K562 (cell line): ENCODE measurements around the gene PCDHA5. TPM values are rescaled to one million over a fixed set of nuclear protein-coding genes. Genes with fewer than 3 reads are reported as not detected.

Experiments
- ATAC-seq: fragments of 200-7000 bp; cut with Tn5 transposase; 3 replicates; pipeline ENCODE4 v1.9.1; 2020; ENCODE audit warnings: moderate library complexity
- BruUV-seq: library from RNA; stranded (reverse); fragments of 400-500 nt; replicated peaks from 2 replicates; lab custom pipeline; 2021; lab: Mats Ljungman, UMichigan
- CTCF ChIA-PET: fragments of 300-600 bp; formaldehyde crosslinking; extraction: SDS; loops from one replicate; lab custom pipeline; 2021; ENCODE audit warnings: low intra/inter-chr PET ratio; lab: Yijun Ruan, JAX
- POLR2A ChIA-PET: fragments of 300-600, 350-650 bp; sonication (Branson Sonifier 250); formaldehyde crosslinking; extraction: SDS; loops from one replicate; lab custom pipeline; 2021; ENCODE audit warnings: antibody characterized with exemption, inconsistent platforms; lab: Yijun Ruan, JAX
- DNase-seq, 4 experiments: peaks; one replicate each; pipeline versions ENCODE4 v3.0.0 to v3.0.0-alpha.2; 2011 to 2018; ENCODE audit warnings: low spot score in 3 of 4, mixed read lengths in 3 of 4; ENCODE audit errors: extremely low read depth in 1 of 4
- FAIRE-seq: peaks from 2 replicates; lab custom pipeline; 2011; peaks lifted over from hg19 to GRCh38; lab: Jason Lieb, UNC
- H2AFZ ChIP-seq: 2 replicates; pipeline ENCODE4 v1.6.0; 2011; ENCODE audit warnings: low read depth, low read length, control low read depth, inconsistent platforms
- H3K27ac ChIP-seq: fragments of 200-600 bp; 3 replicates; pipeline ENCODE4 v1.8.0; 2011; ENCODE audit warnings: low read depth, mild to moderate bottlenecking, control low read depth, inconsistent platforms, low read length, moderate library complexity, mixed read lengths; ENCODE audit errors: extremely low read depth
- H3K27me3 ChIP-seq, 2 experiments: fragments of 300-600 bp in 1 of 2; 2 replicates in 1 of 2; 3 replicates in 1 of 2; pipeline versions ENCODE4 v1.6.0 to v1.8.0; 2011; ENCODE audit warnings: inconsistent platforms in 2 of 2, low read length in 2 of 2, mild to moderate bottlenecking in 1 of 2, mixed read lengths in 1 of 2, moderate library complexity in 1 of 2; ENCODE audit not compliant: control insufficient read depth in 2 of 2, insufficient read depth in 2 of 2
- H3K36me3 ChIP-seq: fragments of 300-600 bp; 3 replicates; pipeline ENCODE4 v1.8.0; 2011; ENCODE audit warnings: mild to moderate bottlenecking, low read length, inconsistent platforms; ENCODE audit not compliant: control insufficient read depth, insufficient read depth
- H3K4me1 ChIP-seq, 2 experiments: fragments of 200-600 bp in 1 of 2; replicated peaks in 1 of 2; 2 replicates in 1 of 2; 3 replicates in 1 of 2; pipeline versions ENCODE4 v1.5.1 to v1.8.0; 2011; ENCODE audit warnings: inconsistent platforms in 2 of 2, low read length in 2 of 2, mild to moderate bottlenecking in 1 of 2, mixed read lengths in 1 of 2, moderate library complexity in 1 of 2; ENCODE audit not compliant: control insufficient read depth in 2 of 2, insufficient read depth in 2 of 2
- H3K4me2 ChIP-seq: 2 replicates; pipeline ENCODE4 v1.6.1; 2011; ENCODE audit warnings: low read length, control low read depth, inconsistent platforms, mixed read lengths; ENCODE audit not compliant: insufficient read depth
- H3K4me3 ChIP-seq: fragments of 200-600 bp; sonication (generic), shearing (Covaris generic); 2 replicates; pipeline ENCODE4 v1.5.1; 2016; ENCODE audit warnings: control low read depth, inconsistent platforms
- H3K79me2 ChIP-seq: fragments of 200-600 bp; 3 replicates; pipeline ENCODE4 v1.8.0; 2011; ENCODE audit warnings: low read length, inconsistent platforms; ENCODE audit not compliant: control insufficient read depth, insufficient read depth
- H3K9ac ChIP-seq, 2 experiments: 2 replicates each; pipeline versions ENCODE4 v1.6.0 to v1.6.1; 2011; ENCODE audit warnings: low read depth in 2 of 2, low read length in 2 of 2, control low read depth in 1 of 2, inconsistent platforms in 1 of 2, mild to moderate bottlenecking in 1 of 2, mixed read lengths in 1 of 2; ENCODE audit not compliant: insufficient read depth in 1 of 2
- H3K9me1 ChIP-seq: one replicate; pipeline ENCODE4 v1.6.0; 2011; ENCODE audit warnings: inconsistent platforms, mild to moderate bottlenecking, low read length, moderate library complexity; ENCODE audit not compliant: control insufficient read depth, insufficient read depth
- H3K9me3 ChIP-seq: replicated peaks from 2 replicates; pipeline ENCODE4 v1.5.1; 2011; ENCODE audit warnings: low read depth, low read length, inconsistent platforms; ENCODE audit not compliant: control insufficient read depth, insufficient read depth
- H4K20me1 ChIP-seq: replicated peaks from 2 replicates; pipeline ENCODE4 v1.6.1; 2011; ENCODE audit warnings: low read length, inconsistent platforms, mixed read lengths; ENCODE audit not compliant: control insufficient read depth, insufficient read depth
- CREB1 ChIP-seq, 2 experiments: sonication (generic) in 1 of 2; formaldehyde crosslinking in 1 of 2; IDR thresholded peaks; 2 replicates each; pipeline versions ENCODE4 v1.6.1 to v1.8.0; 2012 to 2022; ENCODE audit warnings: inconsistent platforms in 1 of 2, mild to moderate bottlenecking in 1 of 2, missing genetic modification reagents in 1 of 2, moderate library complexity in 1 of 2
- ELF1 ChIP-seq: fragments of 200-800 bp; sonication (Bioruptor generic); IDR thresholded peaks from 2 replicates; pipeline ENCODE4 v1.6.1; 2016; ENCODE audit warnings: missing genetic modification characterization, missing compliant biosample characterization
- HDAC2 ChIP-seq: fragments of 450-650 bp; IDR thresholded peaks from 2 replicates; pipeline ENCODE4 v1.6.1; 2016; ENCODE audit warnings: mild to moderate bottlenecking
- ZNF766 ChIP-seq: fragments of 200-800 bp; sonication (Bioruptor generic); conservative IDR thresholded peaks from 2 replicates; pipeline ENCODE4 v1.6.1; 2016; ENCODE audit warnings: missing genetic modification characterization, missing compliant biosample characterization
- WGBS: fragments of 100-300 bp; shearing (Covaris generic); methylation state at CpG from one replicate; pipeline ENCODE4 v1.1.6; 2016; ENCODE audit warnings: low coverage, mixed read lengths; ENCODE audit not compliant: insufficient coverage; ENCODE audit errors: missing lambda C conversion rate; 5-methylcytosine and 5-hydroxymethylcytosine counted together
- in situ Hi-C: fragments of 300-500 bp; cut with MboI; formaldehyde crosslinking; loops from 4 replicates; pipeline ENCODE4 v1.15.0; 2018; ENCODE audit warnings: inconsistent platforms, mixed read lengths
- intact Hi-C: fragments of 100-400 bp; cut with micrococcal nuclease; formaldehyde crosslinking; loops from 2 replicates; pipeline ENCODE4 v1.14.2; 2022
- polyA plus RNA-seq, 8 experiments: library from polyadenylated mRNA; depleted of rRNA in 4 of 8; stranded (reverse) in 5 of 8; unstranded in 3 of 8; fragments of >200 nt; fragmentation: Nextera tagmentation in 2 of 8; fragmentation: Illumina TruSeq in 1 of 8; extraction: Ambion mirVana in 2 of 8; extraction: Trizol in 1 of 8; gene quantifications; 2 replicates each; pipeline versions ENCODE4 v1.2.1 to v1.2.3, GENCODE V29; 2011 to 2014; ENCODE audit warnings: inconsistent platforms in 1 of 8, missing spikeins in 1 of 8
- total RNA-seq, 7 experiments: library from RNA; depleted of rRNA in 6 of 7; stranded (reverse); fragments of >200 nt in 6 of 7; fragmentation: Illumina TruSeq in 2 of 7; extraction: Trizol in 2 of 7; gene quantifications; 2 replicates each; pipeline versions ENCODE4 v1.2.1 to v1.2.3, GENCODE V29; 2011 to 2021; ENCODE audit warnings: low replicate concordance in 1 of 7
- TF ChIP-seq, protein P1 (sequence below): fragments of 250-450 bp; sonication (Bioruptor Pico); IDR thresholded peaks from 2 replicates; pipeline ENCODE4 v1.5.0; 2021; ENCODE audit warnings: mild to moderate bottlenecking, moderate library complexity
- TF ChIP-seq, protein P2 (sequence below): sonication (generic); formaldehyde crosslinking; IDR thresholded peaks from 2 replicates; pipeline ENCODE4 v1.8.1; 2023; ENCODE audit warnings: mild to moderate bottlenecking, missing genetic modification reagents

The PCDHA5 gene
- total and polyA plus RNA-seq, 9 of the 15 experiments (the other 6 are each of a cell fraction or from before 2014, with no cell fraction given) = not detected

DNA sequence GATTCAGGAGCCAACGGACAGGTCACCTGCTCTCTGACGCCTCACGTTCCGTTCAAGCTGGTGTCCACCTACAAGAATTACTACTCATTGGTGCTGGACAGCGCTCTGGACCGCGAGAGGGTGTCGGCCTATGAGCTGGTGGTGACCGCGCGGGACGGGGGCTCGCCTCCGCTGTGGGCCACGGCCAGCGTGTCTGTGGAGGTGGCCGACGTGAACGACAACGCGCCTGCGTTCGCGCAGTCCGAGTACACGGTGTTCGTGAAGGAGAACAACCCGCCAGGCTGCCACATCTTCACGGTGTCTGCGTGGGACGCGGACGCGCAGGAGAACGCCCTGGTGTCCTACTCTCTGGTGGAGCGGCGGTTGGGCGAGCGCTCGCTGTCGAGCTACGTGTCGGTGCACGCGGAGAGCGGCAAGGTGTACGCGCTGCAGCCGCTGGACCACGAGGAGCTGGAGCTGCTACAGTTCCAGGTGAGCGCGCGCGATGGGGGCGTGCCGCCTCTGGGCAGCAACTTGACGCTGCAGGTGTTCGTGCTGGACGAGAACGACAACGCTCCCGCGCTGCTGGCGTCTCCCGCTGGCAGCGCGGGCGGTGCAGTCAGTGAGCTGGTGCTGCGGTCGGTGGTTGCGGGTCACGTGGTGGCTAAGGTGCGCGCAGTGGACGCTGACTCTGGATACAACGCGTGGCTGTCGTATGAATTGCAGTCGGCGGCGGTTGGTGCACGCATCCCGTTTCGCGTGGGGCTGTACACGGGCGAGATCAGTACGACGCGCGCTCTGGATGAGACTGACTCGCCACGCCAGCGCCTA lies 36.0 kb downstream of the PCDHA5 start:
- Histone ChIP-seq H3K27me3 (peaks cover 0 to 3% of the 10 kb centered on the region in 2 experiments; a peak in 2 of 5 replicates), H3K9me1 (no peaks in the 10 kb centered on the region), H3K4me1 (no peaks in the 10 kb centered on the region), H3K36me3 (no peaks in the 10 kb centered on the region), H3K9ac (no peak overlapping the region), H3K4me3 (no peak overlapping the region), H3K79me2 (no peaks in the 10 kb centered on the region), H4K20me1 (no peaks in the 10 kb centered on the region), H3K27ac (no peak overlapping the region), H3K4me2 (no peak overlapping the region), H3K9me3 (0 out of 2 replicates have a peak, but pooled peaks cover 2% of the 10 kb centered on the region), H2AFZ (no peak overlapping the region)
- TF ChIP-seq CREB1 (IDR thresholded peaks at IDR 0.05) (no peak), CREB1 (CRISPR knock-in tag; IDR thresholded peaks at IDR 0.05) (no peak), ELF1 (tag) (no peak), HDAC2 (no peak)
- DNase-seq = no peak
- intact Hi-C loops (no loop called here), in situ Hi-C loops (no loop called here)
- FAIRE-seq = no peak
- BruUV-seq = no TSS peak
- CTCF ChIA-PET = interaction anchor here (0.9 kb wide), 1 partner anchor 184 kb away, joined by 3 read pairs; no protein-coding TSS in a partner anchor
- POLR2A ChIA-PET = interaction anchor here (0.6 kb wide), 1 partner anchor 12 kb away, joined by 3 read pairs; no protein-coding TSS in a partner anchor
- ATAC-seq = no peak
- WGBS = 57% methylated on average over 52 of the region's 94 CpGs

DNA sequence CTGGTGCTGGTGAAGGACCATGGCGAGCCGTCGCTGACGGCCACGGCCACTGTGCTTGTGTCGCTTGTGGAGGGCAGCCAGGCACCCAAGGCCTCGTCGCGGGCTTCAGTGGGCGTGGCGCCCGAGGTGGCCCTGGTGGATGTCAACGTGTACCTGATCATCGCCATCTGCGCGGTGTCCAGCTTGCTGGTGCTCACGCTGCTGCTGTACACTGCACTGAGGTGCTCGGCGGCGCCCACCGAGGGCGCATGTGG lies 36.5 kb downstream of the PCDHA5 start:
- POLR2A ChIA-PET = interaction anchor here (0.6 kb wide), 1 partner anchor 12 kb away, joined by 3 read pairs; no protein-coding TSS in a partner anchor
- Histone ChIP-seq H3K27ac (no peak overlapping the region), H3K4me2 (no peak overlapping the region), H3K9ac (no peak overlapping the region), H3K9me3 (0 out of 2 replicates have a peak, but pooled peaks cover 2% of the 10 kb centered on the region), H3K79me2 (no peaks in the 10 kb centered on the region), H2AFZ (no peak overlapping the region), H3K4me1 (peaks cover 0 to 4% of the 10 kb centered on the region in 2 experiments; a peak in 1 of 5 replicates), H4K20me1 (no peaks in the 10 kb centered on the region), H3K36me3 (no peaks in the 10 kb centered on the region), H3K27me3 (peaks cover 0 to 4% of the 10 kb centered on the region in 2 experiments; a peak in 2 of 5 replicates), H3K4me3 (no peak overlapping the region), H3K9me1 (no peaks in the 10 kb centered on the region)
- no peak for TF ChIP-seq ZNF766 (CRISPR knock-in tag)
- TF ChIP-seq, protein P1, sequence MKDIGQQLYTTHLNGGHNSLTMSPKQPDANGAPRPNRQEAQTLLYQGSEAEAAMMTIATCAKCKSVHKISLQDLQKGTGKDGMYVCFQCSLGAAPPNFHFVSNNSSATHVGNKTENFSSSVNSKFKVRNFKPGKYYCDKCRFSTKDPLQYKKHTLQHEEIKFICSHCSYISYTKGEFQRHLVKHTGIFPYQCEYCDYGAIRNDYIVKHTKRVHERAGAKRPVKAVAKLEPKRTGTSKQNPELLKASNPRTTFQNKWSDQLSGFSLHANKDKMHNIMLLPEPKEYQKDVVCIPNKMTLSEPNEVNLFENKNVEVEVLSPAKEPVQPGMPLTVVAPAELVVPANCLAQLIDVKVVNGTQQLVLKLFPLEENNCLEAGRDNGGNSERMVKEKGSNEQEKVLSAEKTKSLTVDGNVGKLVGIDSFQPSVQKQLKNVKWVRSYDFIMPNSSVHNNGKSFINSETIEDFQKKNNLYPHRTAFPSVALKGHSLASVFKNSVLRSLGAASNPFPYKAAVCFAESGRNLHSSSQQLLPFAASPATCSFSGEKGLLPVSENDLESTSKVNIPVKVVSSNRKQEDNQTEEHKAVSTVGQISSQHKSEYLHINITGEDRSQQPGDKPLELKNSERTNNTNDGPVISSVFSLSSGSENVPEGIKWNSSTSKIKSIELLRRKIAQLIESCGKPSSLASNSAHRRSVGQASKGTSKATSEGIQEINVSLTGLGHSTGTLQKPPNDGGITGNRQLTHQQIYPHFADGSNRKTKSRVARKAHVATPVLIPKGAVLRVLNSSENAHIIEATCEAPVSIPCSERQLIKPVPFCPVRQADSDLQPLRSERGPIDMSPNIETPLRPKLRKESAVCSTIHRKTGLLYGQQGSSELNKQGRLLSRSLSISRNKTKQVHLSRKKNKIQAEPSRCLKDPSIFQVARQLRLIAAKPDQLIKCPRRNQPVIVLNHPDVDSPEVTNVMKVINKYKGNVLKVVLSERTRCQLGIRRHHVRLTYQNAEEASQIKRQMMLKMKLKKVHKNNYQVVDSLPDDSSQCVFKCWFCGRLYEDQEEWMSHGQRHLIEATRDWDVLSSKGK (CRISPR knock-in tag) = no peak
- TF ChIP-seq, protein P2, sequence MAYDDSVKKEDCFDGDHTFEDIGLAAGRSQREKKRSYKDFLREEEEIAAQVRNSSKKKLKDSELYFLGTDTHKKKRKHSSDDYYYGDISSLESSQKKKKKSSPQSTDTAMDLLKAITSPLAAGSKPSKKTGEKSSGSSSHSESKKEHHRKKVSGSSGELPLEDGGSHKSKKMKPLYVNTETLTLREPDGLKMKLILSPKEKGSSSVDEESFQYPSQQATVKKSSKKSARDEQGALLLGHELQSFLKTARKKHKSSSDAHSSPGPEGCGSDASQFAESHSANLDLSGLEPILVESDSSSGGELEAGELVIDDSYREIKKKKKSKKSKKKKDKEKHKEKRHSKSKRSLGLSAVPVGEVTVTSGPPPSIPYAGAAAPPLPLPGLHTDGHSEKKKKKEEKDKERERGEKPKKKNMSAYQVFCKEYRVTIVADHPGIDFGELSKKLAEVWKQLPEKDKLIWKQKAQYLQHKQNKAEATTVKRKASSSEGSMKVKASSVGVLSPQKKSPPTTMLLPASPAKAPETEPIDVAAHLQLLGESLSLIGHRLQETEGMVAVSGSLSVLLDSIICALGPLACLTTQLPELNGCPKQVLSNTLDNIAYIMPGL = no peak
- no peak for DNase-seq
- in situ Hi-C loops (no loop called here), intact Hi-C loops (no loop called here)
- ATAC-seq = no peak
- no peak for FAIRE-seq
- 11% methylated on average over 12 of the region's 22 CpGs for WGBS
- CTCF ChIA-PET = interaction anchor here (0.9 kb wide), 1 partner anchor 183 kb away, joined by 3 read pairs; no protein-coding TSS in a partner anchor
- BruUV-seq = no TSS peak
